Measurements from ENCODE around the gene OR5AN1. TPM values are rescaled to one million over a fixed set of nuclear protein-coding genes. Genes with fewer than 3 reads are reported as not detected.

Gene OR5AN1
- polyA plus RNA-seq (2013, experiment 1 of 2): not detected
- not detected for polyA plus RNA-seq (2013, experiment 2 of 2)

GRCh38 chr11:59358595-59358994 lies at the start of gene OR5AN1:
TSS of gene OR5AN1 (plus strand) at chr11:59358895. CDS start at chr11:59364459, 5,564 bp downstream.
- no peaks in the 10 kb centered on the region for H3K36me3 ChIP-seq (replicated peaks in 1 of 2; ENCODE audit: control insufficient read depth in 2 of 2, insufficient read depth in 2 of 2, low read length in 2 of 2)
- H3K4me1 ChIP-seq (ENCODE audit: control insufficient read depth in 2 of 2, insufficient read depth in 1 of 2, low read depth in 1 of 2, low read length in 2 of 2): peaks cover 0 to 8% of the 10 kb centered on the region in 2 donors
- no peak within 1 kb of the TSS for H2BK15ac ChIP-seq (ENCODE audit: low read length)
- H4K8ac ChIP-seq (ENCODE audit: low read depth, low read length): no peak within 1 kb of the TSS
- no peak within 1 kb of the TSS for H3K18ac ChIP-seq (ENCODE audit: low read length)
- H3K14ac ChIP-seq (ENCODE audit: low read length): no peak within 1 kb of the TSS
- no peak within 1 kb of the TSS for H3K23ac ChIP-seq (ENCODE audit: low read depth, low read length, poor library complexity)
- no peak within 1 kb of the TSS for H3K4me3 ChIP-seq (ENCODE audit: low read length in 2 of 2)
- no peak within 1 kb of the TSS for H3K4me2 ChIP-seq (ENCODE audit: insufficient read depth, low read length, poor library complexity, severe bottlenecking)
- H3K9ac ChIP-seq (ENCODE audit: low read depth, low read length, poor library complexity): no peak within 1 kb of the TSS
- H4K91ac ChIP-seq (ENCODE audit: low read depth, low read length, poor library complexity): no peak within 1 kb of the TSS
- peaks cover 0 to 2% of the 10 kb centered on the region in 2 donors for H3K9me3 ChIP-seq (replicated peaks in 1 of 2; ENCODE audit: control insufficient read depth in 2 of 2, insufficient read depth in 1 of 2, low read depth in 1 of 2, low read length in 2 of 2)
- no peak within 1 kb of the TSS for H3K27ac ChIP-seq (replicated peaks; ENCODE audit: low read length)
- no peak within 1 kb of the TSS for H2AK5ac ChIP-seq (ENCODE audit: low read depth, low read length)
- H3K4ac ChIP-seq (ENCODE audit: low read length): no peak within 1 kb of the TSS
- no peaks in the 10 kb centered on the region for H3K79me1 ChIP-seq (ENCODE audit: low read depth, low read length)
- DNase-seq (ENCODE audit: low spot score): no peak
- WGBS, 2 donors (ENCODE audit: extremely low coverage in 2 of 2, insufficient read length in 2 of 2, insufficient replicate concordance in 1 of 2): no CpG with 5 or more reads among the region's 3 CpGs
- H2AFZ ChIP-seq (ENCODE audit: low read length): no peak within 1 kb of the TSS
- no peak within 1 kb of the TSS for H2BK5ac ChIP-seq (ENCODE audit: low read length)
- H2BK12ac ChIP-seq (ENCODE audit: low read length): no peak within 1 kb of the TSS
- H3K27me3 ChIP-seq (ENCODE audit: control insufficient read depth in 3 of 3, insufficient read depth in 3 of 3, low read depth in 1 of 3, low read length in 3 of 3): no peaks in the 10 kb centered on the region
- no peak within 1 kb of the TSS for H2BK120ac ChIP-seq (ENCODE audit: low read depth, low read length)

GRCh38 chr11:59335001-59335400 lies 23.7 kb upstream of the OR5AN1 start:
- H4K8ac ChIP-seq (ENCODE audit: low read depth, low read length): no peak overlapping the region
- H2BK5ac ChIP-seq (ENCODE audit: low read length): no peak overlapping the region
- no peak overlapping the region for H3K27ac ChIP-seq (replicated peaks; ENCODE audit: low read length)
- H3K4ac ChIP-seq (ENCODE audit: low read length): no peak overlapping the region
- no peak overlapping the region for H3K14ac ChIP-seq (ENCODE audit: low read length)
- H3K9me3 ChIP-seq (replicated peaks in 1 of 2; ENCODE audit: control insufficient read depth in 2 of 2, insufficient read depth in 1 of 2, low read depth in 1 of 2, low read length in 2 of 2): no peaks in the 10 kb centered on the region
- H3K9ac ChIP-seq (ENCODE audit: low read depth, low read length, poor library complexity): no peak overlapping the region
- H3K36me3 ChIP-seq (replicated peaks in 1 of 2; ENCODE audit: control insufficient read depth in 2 of 2, insufficient read depth in 2 of 2, low read length in 2 of 2): no peaks in the 10 kb centered on the region
- no peak overlapping the region for H2BK12ac ChIP-seq (ENCODE audit: low read length)
- H2AK5ac ChIP-seq (ENCODE audit: low read depth, low read length): no peak overlapping the region
- H2BK120ac ChIP-seq (ENCODE audit: low read depth, low read length): no peak overlapping the region
- H3K23ac ChIP-seq (ENCODE audit: low read depth, low read length, poor library complexity): no peak overlapping the region
- H4K91ac ChIP-seq (ENCODE audit: low read depth, low read length, poor library complexity): no peak overlapping the region
- no peak overlapping the region for H3K18ac ChIP-seq (ENCODE audit: low read length)
- DNase-seq (ENCODE audit: low spot score): no peak
- H3K4me1 ChIP-seq (ENCODE audit: control insufficient read depth in 2 of 2, insufficient read depth in 1 of 2, low read depth in 1 of 2, low read length in 2 of 2): no peaks in the 10 kb centered on the region
- no peak overlapping the region for H3K4me3 ChIP-seq (ENCODE audit: low read length in 2 of 2)
- no peaks in the 10 kb centered on the region for H3K27me3 ChIP-seq (ENCODE audit: control insufficient read depth in 3 of 3, insufficient read depth in 3 of 3, low read depth in 1 of 3, low read length in 3 of 3)
- H3K79me1 ChIP-seq (ENCODE audit: low read depth, low read length): no peaks in the 10 kb centered on the region
- no peak overlapping the region for H2AFZ ChIP-seq (ENCODE audit: low read length)
- no peak overlapping the region for H3K4me2 ChIP-seq (ENCODE audit: insufficient read depth, low read length, poor library complexity, severe bottlenecking)
- no peak overlapping the region for H2BK15ac ChIP-seq (ENCODE audit: low read length)

- no peak overlapping the region for H2BK120ac ChIP-seq (ENCODE audit: low read depth, low read length)
- no peak overlapping the region for H3K23ac ChIP-seq (ENCODE audit: low read depth, low read length, poor library complexity)
- no peaks in the 10 kb centered on the region for H3K79me1 ChIP-seq (ENCODE audit: low read depth, low read length)
- no peak overlapping the region for H3K4me3 ChIP-seq (ENCODE audit: low read length in 2 of 2)
- no peak overlapping the region for H2AK5ac ChIP-seq (ENCODE audit: low read depth, low read length)
- H3K27me3 ChIP-seq (ENCODE audit: control insufficient read depth in 3 of 3, insufficient read depth in 3 of 3, low read depth in 1 of 3, low read length in 3 of 3): no peaks in the 10 kb centered on the region
- H3K4ac ChIP-seq (ENCODE audit: low read length): no peak overlapping the region
- H3K9ac ChIP-seq (ENCODE audit: low read depth, low read length, poor library complexity): no peak overlapping the region
- WGBS, 2 donors (ENCODE audit: extremely low coverage in 2 of 2, insufficient read length in 2 of 2, insufficient replicate concordance in 1 of 2): no CpG with 5 or more reads among the region's 5 CpGs
- H3K36me3 ChIP-seq (replicated peaks in 1 of 2; ENCODE audit: control insufficient read depth in 2 of 2, insufficient read depth in 2 of 2, low read length in 2 of 2): no peaks in the 10 kb centered on the region
- H2BK5ac ChIP-seq (ENCODE audit: low read length): no peak overlapping the region
- no peak overlapping the region for H2BK12ac ChIP-seq (ENCODE audit: low read length)
- no peak overlapping the region for H4K91ac ChIP-seq (ENCODE audit: low read depth, low read length, poor library complexity)
- no peaks in the 10 kb centered on the region for H3K9me3 ChIP-seq (replicated peaks in 1 of 2; ENCODE audit: control insufficient read depth in 2 of 2, insufficient read depth in 1 of 2, low read depth in 1 of 2, low read length in 2 of 2)
- H2AFZ ChIP-seq (ENCODE audit: low read length): no peak overlapping the region
- no peak overlapping the region for H3K27ac ChIP-seq (replicated peaks; ENCODE audit: low read length)
- no peak overlapping the region for H3K14ac ChIP-seq (ENCODE audit: low read length)
- no peak overlapping the region for H2BK15ac ChIP-seq (ENCODE audit: low read length)
- H3K4me2 ChIP-seq (ENCODE audit: insufficient read depth, low read length, poor library complexity, severe bottlenecking): no peak overlapping the region
- no peak overlapping the region for H3K18ac ChIP-seq (ENCODE audit: low read length)
- DNase-seq (ENCODE audit: low spot score): no peak
- H4K8ac ChIP-seq (ENCODE audit: low read depth, low read length): no peak overlapping the region
- H3K4me1 ChIP-seq (ENCODE audit: control insufficient read depth in 2 of 2, insufficient read depth in 1 of 2, low read depth in 1 of 2, low read length in 2 of 2): no peaks in the 10 kb centered on the region
Observed at GRCh38 chr11:59336176-59336575, 22.5 kb upstream of the OR5AN1 start.

- H3K4me2 ChIP-seq (ENCODE audit: insufficient read depth, low read length, poor library complexity, severe bottlenecking): no peak overlapping the region
- H2BK5ac ChIP-seq (ENCODE audit: low read length): no peak overlapping the region
- no peak overlapping the region for H2BK120ac ChIP-seq (ENCODE audit: low read depth, low read length)
- no peak overlapping the region for H3K14ac ChIP-seq (ENCODE audit: low read length)
- no peak overlapping the region for H2BK12ac ChIP-seq (ENCODE audit: low read length)
- H3K79me1 ChIP-seq (ENCODE audit: low read depth, low read length): no peaks in the 10 kb centered on the region
- no peak overlapping the region for H2AK5ac ChIP-seq (ENCODE audit: low read depth, low read length)
- H3K36me3 ChIP-seq (replicated peaks in 1 of 2; ENCODE audit: control insufficient read depth in 2 of 2, insufficient read depth in 2 of 2, low read length in 2 of 2): no peaks in the 10 kb centered on the region
- H4K8ac ChIP-seq (ENCODE audit: low read depth, low read length): no peak overlapping the region
- no peaks in the 10 kb centered on the region for H3K4me1 ChIP-seq (ENCODE audit: control insufficient read depth in 2 of 2, insufficient read depth in 1 of 2, low read depth in 1 of 2, low read length in 2 of 2)
- no peaks in the 10 kb centered on the region for H3K27me3 ChIP-seq (ENCODE audit: control insufficient read depth in 3 of 3, insufficient read depth in 3 of 3, low read depth in 1 of 3, low read length in 3 of 3)
- no peak overlapping the region for H3K27ac ChIP-seq (replicated peaks; ENCODE audit: low read length)
- no peak overlapping the region for H2BK15ac ChIP-seq (ENCODE audit: low read length)
- DNase-seq (ENCODE audit: low spot score): no peak
- no peak overlapping the region for H3K4me3 ChIP-seq (ENCODE audit: low read length in 2 of 2)
- H2AFZ ChIP-seq (ENCODE audit: low read length): no peak overlapping the region
- no peak overlapping the region for H4K91ac ChIP-seq (ENCODE audit: low read depth, low read length, poor library complexity)
- H3K9ac ChIP-seq (ENCODE audit: low read depth, low read length, poor library complexity): no peak overlapping the region
- H3K9me3 ChIP-seq (replicated peaks in 1 of 2; ENCODE audit: control insufficient read depth in 2 of 2, insufficient read depth in 1 of 2, low read depth in 1 of 2, low read length in 2 of 2): no peaks in the 10 kb centered on the region
- H3K18ac ChIP-seq (ENCODE audit: low read length): no peak overlapping the region
- no peak overlapping the region for H3K23ac ChIP-seq (ENCODE audit: low read depth, low read length, poor library complexity)
- no peak overlapping the region for H3K4ac ChIP-seq (ENCODE audit: low read length)
Observed at GRCh38 chr11:59336931-59337330, 21.8 kb upstream of the OR5AN1 start.

Data from neuronal stem cell (in vitro differentiated cells).